Upper lobe of left lung (tissue), 6 donors: ENCODE data around the gene MRPL51. TPM values are rescaled to one million over a fixed set of nuclear protein-coding genes. Genes with fewer than 3 reads are reported as not detected.

Experiments used
- ATAC-seq, 2 donors: fragments of 200-7000 bp; cut with Tn5 transposase; one replicate each; pipeline ENCODE4 v1.9.1; 2022; ENCODE audit warnings: mild to moderate bottlenecking in 2 of 2, moderate library complexity in 2 of 2; ENCODE audit not compliant: low FRiP score in 2 of 2
- DNase-seq, 2 donors: peaks; one replicate each; pipeline ENCODE4 v3.0.0-alpha.2; 2019 to 2020
- H3K27ac ChIP-seq, 4 donors: fragments of 200-600 bp; sonication (generic); one replicate each; pipeline ENCODE4 v1.5.1; 2016 to 2019
- H3K27me3 ChIP-seq, 4 donors: fragments of 200-600 bp; sonication (generic); one replicate each; pipeline ENCODE4 v1.5.1; 2017 to 2019
- H3K36me3 ChIP-seq, 4 donors: fragments of 200-600 bp; sonication (generic); one replicate each; pipeline ENCODE4 v1.5.1; 2016 to 2019
- H3K4me1 ChIP-seq, 4 donors: fragments of 200-600 bp; sonication (generic); one replicate each; pipeline ENCODE4 v1.5.1; 2018 to 2019
- H3K4me3 ChIP-seq, 4 donors: fragments of 200-600 bp; sonication (generic); one replicate each; pipeline ENCODE4 v1.5.1; 2017 to 2019; ENCODE audit warnings: mild to moderate bottlenecking in 2 of 4, moderate library complexity in 1 of 4
- H3K9me3 ChIP-seq, 4 donors: fragments of 200-600 bp; sonication (generic); one replicate each; pipeline ENCODE4 v1.5.1; 2018 to 2019
- CTCF ChIP-seq, 6 experiments: fragments of 450-650 bp in 4 of 6; fragments of 200-600 bp in 2 of 6; sonication (generic) in 2 of 6; IDR thresholded peaks; one replicate each; pipeline ENCODE4 v1.5.1; 2016 to 2019; ENCODE audit warnings: antibody characterized with exemption in 6 of 6
- EP300 ChIP-seq, 4 donors: sonication (generic); formaldehyde crosslinking; IDR thresholded peaks; one replicate each; pipeline ENCODE4 v1.5.1; 2017; ENCODE audit warnings: antibody characterized with exemption in 4 of 4, control low read depth in 2 of 4
- POLR2A ChIP-seq, 4 donors: fragments of 450-650 bp; IDR thresholded peaks; one replicate each; pipeline ENCODE4 v1.5.1; 2016 to 2017; ENCODE audit warnings: antibody characterized with exemption in 4 of 4, mild to moderate bottlenecking in 2 of 4
- POLR2AphosphoS5 ChIP-seq, 2 donors: sonication (generic); formaldehyde crosslinking; IDR thresholded peaks; one replicate each; pipeline ENCODE4 v1.5.1; 2017; ENCODE audit warnings: antibody characterized with exemption in 2 of 2
- whole genome bisulfite sequencing, 2 donors: methylation state at CpG; one replicate each; pipeline ENCODE4 v1.1.5; 2017 to 2018; 5-methylcytosine and 5-hydroxymethylcytosine counted together
- total RNA-seq, 6 donors: library from RNA; depleted of rRNA in 4 of 6; stranded (reverse); fragments of >200 nt in 4 of 6; gene quantifications; one replicate each; pipeline versions ENCODE4 v1.1.0 to v1.2.1, GENCODE V29; 2016 to 2021
- donor health status: DM: no; HTN: no; CAD: no; lungs with moderate emphysema.
- donor health status: DM: no; HTN: yes; CAD: no; lungs with severe emphysema.

Gene MRPL51
- total RNA-seq, 6 donors from 2014 or later, result 40.1 to 125 (median 67.2) TPM

GRCh38 chr12:6536894-6537579, 44.0 kb upstream of the MRPL51 start:
- peaks cover 8 to 46% (median 31%) of the 10 kb centered on the region in 4 donors for H3K36me3 ChIP-seq
- peak overlapping the region in 1 of 4 donors; percentile 97 for H3K4me3 ChIP-seq
- no peaks in the 10 kb centered on the region for H3K9me3 ChIP-seq
- H3K27ac ChIP-seq, result peak overlapping the region; percentile 93 to 99 (median 97)
- H3K27me3 ChIP-seq, result no peaks in the 10 kb centered on the region
- H3K4me1 ChIP-seq, result peaks cover 50 to 78% (median 69%) of the 10 kb centered on the region in 4 donors
- 78 to 87% methylated on average over 11 to 19 of the region's 19 CpGs for WGBS, 2 donors
- TF ChIP-seq POLR2AphosphoS5 (IDR thresholded peaks at IDR 0.05) (no peak), CTCF (IDR thresholded peaks at IDR 0.05) (no peak), POLR2A (IDR thresholded peaks at IDR 0.05) (no peak), EP300 (IDR thresholded peaks at IDR 0.05) (no peak)
- DNase-seq (no peak), ATAC-seq (no peak)

GRCh38 chr12:6535960-6536847, 43.1 kb upstream of the MRPL51 start:
- H3K27me3 ChIP-seq, result no peaks in the 10 kb centered on the region
- peaks cover 8 to 48% (median 32%) of the 10 kb centered on the region in 4 donors for H3K36me3 ChIP-seq
- peak overlapping the region; percentile 93 to 99 (median 97) for H3K27ac ChIP-seq
- WGBS, 2 donors, result 59 to 60% methylated on average over 8 to 10 of the region's 10 CpGs
- TF ChIP-seq POLR2A (IDR thresholded peaks at IDR 0.05), result no peak
- TF ChIP-seq POLR2AphosphoS5 (IDR thresholded peaks at IDR 0.05), result no peak
- no peak for TF ChIP-seq EP300 (IDR thresholded peaks at IDR 0.05)
- TF ChIP-seq CTCF (IDR thresholded peaks at IDR 0.05), result no peak
- ATAC-seq, result no peak
- no peaks in the 10 kb centered on the region for H3K9me3 ChIP-seq
- H3K4me3 ChIP-seq, result peak overlapping the region; percentile 66 to 98 (median 86)
- no peak for DNase-seq
- peaks cover 51 to 72% (median 68%) of the 10 kb centered on the region in 4 donors for H3K4me1 ChIP-seq

- peak overlapping the region; percentile 93 to 99 (median 97) for H3K27ac ChIP-seq
- no peak for TF ChIP-seq POLR2A (IDR thresholded peaks at IDR 0.05)
- no peak for TF ChIP-seq EP300 (IDR thresholded peaks at IDR 0.05)
- TF ChIP-seq POLR2AphosphoS5 (IDR thresholded peaks at IDR 0.05), result no peak
- TF ChIP-seq CTCF (IDR thresholded peaks at IDR 0.05), result no peak
- no peaks in the 10 kb centered on the region for H3K9me3 ChIP-seq
- ATAC-seq (no peak), DNase-seq (no peak)
- WGBS, 2 donors, result 3 to 7% methylated on average over 5 to 6 of the region's 6 CpGs
- H3K27me3 ChIP-seq, result no peaks in the 10 kb centered on the region
- H3K4me1 ChIP-seq, result peaks cover 48 to 66% (median 62%) of the 10 kb centered on the region in 4 donors
- H3K4me3 ChIP-seq, result peak overlapping the region; percentile 66 to 98 (median 86)
- peaks cover 13 to 54% (median 37%) of the 10 kb centered on the region in 4 donors for H3K36me3 ChIP-seq
Observed at GRCh38 chr12:6535697-6535946, 42.6 kb upstream of the MRPL51 start.

GRCh38 chr12:6534945-6535696, 42.1 kb upstream of the MRPL51 start:
- DNase-seq (peak; percentile 91 to 93), ATAC-seq (peak; percentile 67 to 72)
- no peaks in the 10 kb centered on the region for H3K9me3 ChIP-seq
- peaks cover 43 to 61% (median 57%) of the 10 kb centered on the region in 4 donors for H3K4me1 ChIP-seq
- 0 to 1% methylated on average over 23 to 38 of the region's 52 CpGs for WGBS, 2 donors
- peak overlapping the region; percentile 66 to 98 (median 86) for H3K4me3 ChIP-seq
- peaks cover 13 to 59% (median 42%) of the 10 kb centered on the region in 4 donors for H3K36me3 ChIP-seq
- H3K27ac ChIP-seq, result peak overlapping the region; percentile 93 to 99 (median 97)
- H3K27me3 ChIP-seq, result no peaks in the 10 kb centered on the region
- peak in 2 of 6 experiments; percentile 4 to 18 for TF ChIP-seq CTCF (IDR thresholded peaks at IDR 0.05)
- TF ChIP-seq EP300 (IDR thresholded peaks at IDR 0.05), result peak in 1 of 4 donors; percentile 55
- TF ChIP-seq POLR2AphosphoS5 (IDR thresholded peaks at IDR 0.05), result peak; percentile 92 to 94
- TF ChIP-seq POLR2A (IDR thresholded peaks at IDR 0.05), result peak in 1 of 4 donors; percentile 21
